ENCODE results near the gene COCH.

Gene COCH

GRCh38 chr14:30874120-30874998 is at the start of gene COCH:
Gene COCH, plus strand, starts transcription at chr14:30874559. Its CDS starts 380 bp downstream, at chr14:30874939.
- DNase-seq (ENCODE audit: low spot score), result peak; percentile 99

DNA sequence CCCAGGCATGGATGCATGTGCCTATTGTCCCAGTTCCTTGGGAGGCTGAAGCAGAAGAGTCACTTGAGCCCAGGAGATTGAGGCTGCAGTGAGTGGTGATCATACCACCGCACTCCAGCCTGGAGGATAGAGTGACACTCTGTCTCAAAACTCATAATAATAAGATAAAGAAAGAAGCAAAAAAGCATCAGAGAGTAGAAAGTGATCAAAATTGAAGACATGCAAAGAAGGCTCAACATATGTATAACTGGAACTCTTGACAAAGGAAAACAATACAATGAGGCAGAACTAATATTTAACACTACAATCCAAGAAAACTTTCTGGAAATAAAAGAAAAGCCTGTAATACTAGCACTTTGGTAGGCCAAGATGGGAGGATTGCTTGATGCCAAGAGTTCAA is 48.3 kb upstream of the COCH start:
- no peak for DNase-seq (ENCODE audit: low spot score)

DNA sequence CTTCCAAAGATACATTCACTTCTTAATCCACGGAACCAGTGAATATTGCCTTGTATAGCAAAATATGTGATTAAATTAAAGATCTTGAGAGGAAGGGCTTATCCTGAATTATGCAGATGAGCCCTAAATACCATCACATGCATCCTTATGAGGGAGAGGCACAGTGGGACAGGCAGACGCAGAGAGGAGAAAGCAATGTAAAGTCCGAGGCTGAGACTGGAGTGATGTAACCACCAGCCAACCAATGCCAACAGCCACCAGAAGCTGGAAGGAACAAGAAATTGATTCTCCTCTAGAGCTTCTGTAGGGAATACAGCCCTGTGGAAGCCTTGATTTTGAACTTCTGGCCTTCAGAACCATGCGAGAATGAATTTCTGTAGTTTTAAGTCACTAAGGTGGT is 44.5 kb upstream of the COCH start:
- no peak for DNase-seq (ENCODE audit: low spot score)

GRCh38 chr14:30834353-30834752 is 40.0 kb upstream of the COCH start:
- no peak for DNase-seq (ENCODE audit: low spot score)

- DNase-seq (ENCODE audit: low spot score), result no peak
These were observed 36.0 kb upstream of the COCH start for GRCh38 chr14:30838351-30838750.

DNA sequence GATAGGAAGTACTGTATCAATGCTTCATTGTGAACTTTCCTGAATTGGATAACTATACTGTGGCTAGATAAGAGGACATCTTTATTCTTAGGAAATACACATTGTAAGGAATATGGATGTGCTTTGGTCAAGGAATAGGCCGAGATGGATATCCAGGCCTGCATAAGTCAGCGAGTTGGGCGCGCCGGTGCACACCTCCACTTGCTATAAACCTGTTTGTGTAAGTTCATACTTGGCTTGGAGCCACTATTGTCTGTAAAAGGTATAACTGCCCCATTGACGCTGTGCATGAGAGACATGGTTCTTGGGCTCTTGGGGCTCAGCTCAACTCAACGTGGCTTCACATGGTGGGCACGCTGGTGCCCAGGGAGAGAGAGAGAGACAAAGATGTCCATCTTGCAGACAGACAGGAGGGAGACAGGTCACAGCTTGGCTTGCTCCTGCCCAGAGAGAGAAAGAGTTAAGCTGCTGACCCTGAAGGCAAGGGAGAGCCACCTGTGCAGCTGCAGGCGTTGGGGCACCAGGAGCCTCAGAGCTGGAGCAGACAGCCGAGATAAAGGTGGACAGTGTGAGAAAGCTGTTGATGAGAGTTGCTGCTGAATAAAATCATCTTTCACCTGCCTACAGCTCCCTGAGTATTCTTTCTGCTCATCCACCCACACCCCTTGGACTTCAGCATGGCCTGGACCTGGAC is 34.1 kb upstream of the COCH start:
- no peak for DNase-seq (ENCODE audit: low spot score)

DNA sequence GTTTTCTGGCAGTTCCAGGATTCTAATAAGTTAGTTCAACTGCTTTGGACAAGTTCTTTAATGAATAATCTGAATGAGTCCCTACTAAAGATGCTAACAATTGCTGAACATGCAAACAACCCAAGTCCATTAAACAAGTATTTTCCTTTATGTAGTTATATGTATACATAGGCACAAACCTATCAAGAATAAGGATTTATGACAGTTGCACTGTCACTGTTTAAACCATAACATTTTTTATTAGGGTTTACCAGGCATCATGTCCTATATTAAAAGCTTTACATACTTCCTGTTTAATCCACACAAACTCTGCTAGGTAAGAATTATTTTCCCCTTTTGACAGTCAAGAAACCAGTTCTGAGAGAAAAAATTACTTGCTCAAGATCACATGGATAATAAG is 31.9 kb upstream of the COCH start:
- no peak for DNase-seq (ENCODE audit: low spot score)

DNA sequence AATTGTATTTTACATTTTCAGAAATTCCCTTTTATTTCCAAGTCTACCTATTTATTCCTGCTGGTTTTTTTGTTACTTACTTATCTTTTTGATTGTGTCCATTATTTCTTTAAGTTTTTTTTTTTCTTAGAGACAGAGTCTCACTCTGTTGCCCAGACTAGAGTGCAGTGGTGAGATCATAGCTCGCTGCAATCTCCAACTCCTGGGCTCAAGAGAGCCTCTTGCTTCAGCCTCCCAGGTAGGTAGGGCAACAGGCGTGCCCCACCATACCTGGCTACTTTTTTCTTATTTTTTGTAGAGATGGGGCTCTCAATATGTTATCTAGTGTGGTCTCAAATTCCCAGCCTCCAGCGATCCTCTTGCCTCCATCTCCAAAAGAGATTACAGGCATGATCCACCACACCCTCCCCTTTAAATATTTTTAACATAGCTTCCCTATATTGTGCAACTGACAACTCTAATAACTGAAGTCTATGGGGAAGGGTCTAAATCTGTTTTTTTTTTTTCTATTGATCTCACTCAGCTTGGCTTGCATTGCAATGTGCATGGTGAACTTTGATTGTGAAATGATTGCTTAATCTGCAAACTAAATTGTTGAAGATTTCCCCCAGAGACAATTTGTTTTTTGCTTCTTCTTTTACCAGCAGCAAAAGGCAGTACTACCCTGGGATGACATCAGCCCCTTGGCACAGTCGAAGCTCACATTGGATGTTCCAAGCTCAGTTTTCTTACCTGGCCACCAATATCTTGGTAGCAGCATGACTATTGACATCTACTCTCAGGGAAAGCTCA is 25.7 kb upstream of the COCH start:
- peak; percentile 39 for DNase-seq (ENCODE audit: low spot score)

- no peak for DNase-seq (ENCODE audit: low spot score)
These were observed 25.0 kb upstream of the COCH start for GRCh38 chr14:30849354-30849753.

- DNase-seq (ENCODE audit: low spot score), result no peak
These were observed 24.4 kb upstream of the COCH start for GRCh38 chr14:30849983-30850382.

- no peak for DNase-seq (ENCODE audit: low spot score)
These were observed 20.4 kb upstream of the COCH start for GRCh38 chr14:30853946-30854345.

DNA sequence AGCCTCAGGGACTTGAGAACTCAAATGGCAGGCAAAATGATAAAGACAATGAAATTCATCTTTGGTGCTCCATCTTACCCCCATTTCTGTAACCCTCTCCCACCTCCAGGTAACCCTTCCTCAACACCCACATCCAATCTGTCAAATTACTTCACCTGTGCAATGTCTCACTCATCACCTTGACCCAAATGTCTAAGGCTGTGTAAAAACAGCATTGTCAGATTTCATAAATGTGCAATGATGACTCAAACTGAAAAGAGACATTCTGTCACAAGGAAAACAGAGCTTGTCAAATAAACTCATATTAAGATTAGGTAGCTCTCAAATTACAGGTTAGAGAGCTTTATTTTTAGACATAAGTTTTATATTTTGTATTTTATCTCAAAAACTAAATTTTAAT is 19.9 kb upstream of the COCH start:
- DNase-seq (ENCODE audit: low spot score), result no peak

GRCh38 chr14:30855345-30856037 is 18.9 kb upstream of the COCH start:
- peak; percentile 79 for DNase-seq (ENCODE audit: low spot score)

DNA sequence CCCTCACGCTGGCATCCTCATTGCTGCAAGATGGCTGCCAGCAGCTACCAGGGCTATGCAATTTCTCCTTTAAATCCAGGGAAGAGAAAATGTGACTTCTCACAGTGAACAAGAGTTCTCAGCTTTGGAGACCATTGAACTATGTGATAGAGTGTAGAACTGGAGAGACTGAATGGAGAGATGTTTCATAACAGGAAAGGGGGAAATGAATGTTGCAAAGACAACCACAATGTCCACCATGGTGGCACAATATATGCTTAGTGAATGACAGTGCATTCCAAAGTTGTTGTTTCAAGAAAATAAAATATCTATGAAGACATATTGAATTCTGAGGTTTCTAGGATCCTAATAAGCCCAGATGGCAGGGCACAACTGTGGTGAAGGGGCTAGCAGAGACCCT is 13.2 kb upstream of the COCH start:
- DNase-seq (ENCODE audit: low spot score), result no peak

DNA sequence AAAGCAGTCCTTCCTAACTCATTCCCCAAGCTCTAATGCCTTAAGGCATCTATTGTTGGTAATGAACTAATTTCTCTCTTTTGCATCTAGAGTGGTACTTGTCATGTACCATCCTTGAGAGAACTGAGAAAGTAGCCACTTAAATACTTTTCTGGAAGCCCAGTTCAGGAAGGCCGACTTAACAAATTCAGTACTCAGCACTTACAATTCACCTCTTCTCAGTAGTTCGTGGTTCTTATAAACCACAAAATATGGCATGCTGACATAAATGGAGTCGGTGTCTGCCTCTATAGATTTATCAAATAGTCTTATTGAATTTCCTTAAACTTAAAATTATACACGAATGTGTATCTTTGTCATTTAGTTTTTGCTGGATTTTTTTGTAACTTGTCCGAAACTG is 9.4 kb upstream of the COCH start:
- no peak for DNase-seq (ENCODE audit: low spot score)

DNA sequence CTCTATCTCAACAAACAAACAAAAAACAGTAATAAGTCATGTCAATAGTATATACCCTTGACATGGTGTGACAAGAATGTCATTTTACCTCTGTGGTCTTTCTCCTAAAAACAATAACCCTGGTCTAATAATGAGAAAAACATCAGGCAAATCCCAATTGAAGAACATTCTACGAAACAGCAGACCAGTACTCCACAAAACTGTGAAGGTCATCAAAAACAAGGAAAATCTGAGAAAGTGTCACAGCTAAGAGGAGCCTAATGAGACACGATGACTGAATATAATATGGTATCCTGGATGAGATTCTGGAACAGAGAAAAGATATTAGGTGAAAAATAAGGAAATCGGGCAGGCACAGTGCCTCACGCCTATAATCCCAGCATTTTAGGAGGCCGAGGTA is 5.6 kb upstream of the COCH start:
- no peak for DNase-seq (ENCODE audit: low spot score)

- DNase-seq (ENCODE audit: low spot score), result no peak
These were observed 4.7 kb upstream of the COCH start for GRCh38 chr14:30869551-30870155.

DNA sequence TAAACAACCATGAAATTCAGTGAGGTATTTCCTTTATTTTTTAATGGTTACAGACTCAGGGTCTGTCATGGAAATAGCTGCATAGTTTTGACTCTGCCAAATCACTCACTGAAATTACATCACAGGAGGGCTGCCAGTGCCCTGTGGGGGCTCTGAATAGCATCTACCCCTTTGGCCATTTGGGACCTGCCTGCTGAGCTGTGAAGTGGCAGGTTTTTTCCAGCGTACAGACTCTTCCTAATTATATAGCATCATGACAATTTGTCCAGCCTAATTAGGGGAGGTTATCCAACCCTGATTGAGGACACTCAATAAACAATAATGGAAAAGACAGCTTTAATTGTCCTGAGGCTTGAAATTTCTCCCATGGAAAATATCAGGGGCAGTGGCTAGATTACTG is 1.8 kb upstream of the COCH start:
- DNase-seq (ENCODE audit: low spot score), result no peak

GRCh38 chr14:30873308-30874119 is 845 bp upstream of the COCH start:
- no peak for DNase-seq (ENCODE audit: low spot score)

- DNase-seq (ENCODE audit: low spot score), result peak; percentile 75
These were observed 834 bp downstream of the COCH start for GRCh38 chr14:30874999-30875787.
